Superior temporal gyrus (tissue), 1 donor: ENCODE data around the gene PEMT.

Experiments used
- DNase-seq: peaks from one replicate; pipeline ENCODE4 v3.0.0-alpha.2; 2016; ENCODE audit errors: extremely low spot score

The PEMT gene

DNA sequence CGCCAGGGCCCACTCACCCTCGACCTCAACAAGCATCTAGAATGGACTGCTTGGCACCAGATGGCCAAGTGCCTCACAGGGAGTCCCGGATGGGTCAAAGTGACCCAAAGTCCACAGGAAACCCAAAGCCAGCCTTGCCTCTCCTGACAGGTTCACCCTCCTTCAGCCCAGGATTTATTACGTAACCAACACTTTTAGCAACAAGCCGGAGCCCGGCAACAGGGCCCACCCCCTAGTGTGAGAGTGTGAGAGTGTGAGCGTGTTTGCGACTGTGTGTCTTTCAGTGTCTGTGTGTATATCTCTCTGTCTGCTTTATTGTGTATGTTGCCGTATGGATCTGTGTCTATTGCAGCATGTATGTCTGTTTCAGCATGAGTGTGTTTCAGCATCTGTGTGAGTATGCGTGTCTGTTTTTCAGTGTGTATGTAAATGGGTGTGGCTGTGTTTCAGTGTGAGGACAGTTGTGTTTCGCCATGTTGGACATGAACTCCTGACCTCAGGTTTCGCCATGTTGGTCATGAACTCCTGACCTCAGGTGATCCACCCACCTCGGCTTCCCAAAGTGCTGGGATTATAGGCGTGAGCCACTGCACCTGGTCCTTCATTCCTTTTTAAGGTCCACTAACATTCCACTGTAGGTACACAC lies 13.7 kb upstream of the PEMT start:
- no peak for DNase-seq

DNA sequence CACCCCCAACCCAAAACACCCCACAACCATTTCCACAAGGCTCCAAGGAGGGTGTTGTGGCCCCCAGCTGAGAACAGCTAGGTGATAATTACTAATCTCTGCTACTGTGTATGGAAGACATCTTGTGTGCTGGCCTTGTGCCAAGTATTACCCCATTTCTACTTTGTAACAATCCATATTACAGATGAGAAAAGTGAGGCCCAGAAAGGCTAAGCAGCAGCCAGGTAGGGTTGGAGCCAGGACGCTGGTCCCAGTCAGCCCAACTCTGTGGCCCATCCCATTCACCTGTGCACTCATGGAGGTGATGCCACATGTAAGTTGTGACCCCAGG lies 12.4 kb upstream of the PEMT start:
- DNase-seq: no peak

DNA sequence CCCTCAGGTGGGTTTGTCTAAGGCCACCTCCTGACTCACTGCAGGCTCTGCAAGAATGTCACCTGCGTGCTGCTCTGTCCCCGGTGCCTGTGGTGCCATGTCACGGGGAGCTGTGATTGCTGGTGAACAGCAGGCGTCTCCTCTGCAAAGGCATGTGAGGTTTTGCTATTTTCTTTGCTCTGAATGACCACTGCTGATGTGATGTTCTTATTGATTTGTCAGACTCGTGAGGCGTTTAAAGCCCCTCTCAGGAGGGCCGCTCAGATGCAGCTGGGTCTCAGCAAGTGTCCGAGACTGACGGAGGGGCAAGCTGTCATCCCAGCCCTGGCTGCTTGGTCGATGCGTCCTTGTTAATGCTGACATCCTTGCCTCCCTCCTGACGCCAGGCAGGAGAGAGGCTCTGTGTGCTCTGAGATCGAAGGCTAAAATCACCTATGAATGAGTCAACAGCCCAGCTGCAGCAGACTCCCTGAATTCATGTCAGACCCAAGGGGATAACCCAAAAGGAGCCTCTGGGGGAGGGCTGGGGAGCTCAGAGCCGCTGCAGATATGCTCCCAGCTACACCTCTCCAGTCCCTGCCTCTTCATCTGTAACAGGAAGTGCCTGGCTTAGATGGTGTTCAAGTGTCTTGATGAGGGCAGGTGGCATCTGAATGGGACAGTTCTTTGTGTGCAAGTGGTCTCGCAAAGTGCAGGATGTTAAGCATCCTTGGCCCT lies 11.8 kb upstream of the PEMT start:
- no peak for DNase-seq

DNA sequence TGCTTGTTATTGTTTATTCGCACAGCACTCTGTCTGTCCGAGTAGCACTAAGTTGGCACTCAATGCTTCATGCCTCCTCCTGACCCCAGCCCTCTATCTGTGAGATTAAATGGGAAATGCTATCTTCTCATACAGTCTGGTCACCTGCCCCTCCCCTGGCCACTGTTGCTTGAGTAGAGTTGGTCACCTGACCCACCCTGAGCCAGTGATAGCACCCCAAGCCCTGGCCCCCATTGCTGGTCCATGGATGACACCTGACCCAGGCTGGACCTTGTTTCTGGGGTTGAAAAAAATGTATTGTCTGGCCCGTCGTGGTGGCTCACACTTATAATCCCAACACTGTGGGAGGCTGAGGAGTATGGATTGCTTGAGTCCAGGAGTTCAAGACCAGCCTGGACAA lies 8.5 kb upstream of the PEMT start:
- DNase-seq: no peak

DNA sequence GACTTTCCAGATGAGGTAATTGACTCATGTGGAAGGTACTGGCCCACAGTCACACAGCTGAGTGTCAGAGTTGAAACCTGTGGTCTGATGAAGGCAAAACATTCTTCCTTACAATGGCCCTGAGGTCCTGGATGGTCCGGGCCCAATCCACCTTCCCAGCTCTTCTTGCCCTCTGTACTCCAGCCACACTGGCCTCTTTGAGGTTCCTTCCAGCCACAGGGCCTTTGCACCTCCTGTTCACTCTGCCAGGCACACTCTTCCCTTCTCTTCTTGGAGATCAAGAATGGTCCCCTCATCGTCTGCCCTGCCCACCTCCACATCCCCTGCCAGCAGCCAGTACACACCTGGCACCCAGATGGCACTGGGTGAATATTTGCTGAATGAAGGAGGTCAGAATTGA lies 6.5 kb upstream of the PEMT start:
- no peak for DNase-seq

DNA sequence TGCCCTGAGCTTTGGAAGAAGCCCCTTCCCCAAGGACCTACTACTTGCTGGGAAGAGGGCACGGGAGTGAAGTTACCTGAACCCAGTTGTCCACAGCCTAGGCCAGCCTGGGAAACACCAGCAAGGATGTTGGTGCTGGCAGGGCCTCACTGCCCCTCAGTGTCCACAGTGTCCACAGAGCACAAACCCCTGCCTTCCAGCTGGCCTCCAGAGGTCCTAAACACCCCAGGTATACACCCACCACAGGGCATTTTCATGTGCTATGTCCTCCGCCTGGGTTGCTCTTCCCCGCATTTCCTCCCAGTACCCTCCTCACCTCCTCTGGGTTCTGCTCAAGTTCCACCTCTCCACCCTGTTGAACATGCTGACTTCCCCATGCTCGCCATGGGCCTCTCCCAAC lies 4.2 kb upstream of the PEMT start:
- DNase-seq: no peak

DNA sequence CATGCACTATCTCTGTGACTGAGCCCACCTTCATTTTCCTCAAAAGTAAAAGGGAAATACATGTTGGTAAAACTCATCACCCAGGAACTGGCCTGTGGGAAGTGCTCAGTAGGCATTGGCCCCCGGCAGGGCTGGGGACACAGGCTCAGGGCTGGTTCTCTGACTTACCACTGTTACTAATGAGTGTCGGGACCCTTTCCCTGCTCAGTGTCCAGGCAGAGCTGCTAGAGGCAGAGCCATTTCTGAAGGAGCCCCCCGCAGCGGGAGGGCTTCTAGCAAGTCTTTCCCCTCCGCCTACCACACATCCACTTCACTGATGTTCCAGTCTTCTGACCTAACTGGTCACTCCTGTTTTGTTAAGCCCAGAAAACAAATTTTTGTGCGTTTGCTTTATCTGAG lies 1.7 kb upstream of the PEMT start:
- DNase-seq: no peak

DNA sequence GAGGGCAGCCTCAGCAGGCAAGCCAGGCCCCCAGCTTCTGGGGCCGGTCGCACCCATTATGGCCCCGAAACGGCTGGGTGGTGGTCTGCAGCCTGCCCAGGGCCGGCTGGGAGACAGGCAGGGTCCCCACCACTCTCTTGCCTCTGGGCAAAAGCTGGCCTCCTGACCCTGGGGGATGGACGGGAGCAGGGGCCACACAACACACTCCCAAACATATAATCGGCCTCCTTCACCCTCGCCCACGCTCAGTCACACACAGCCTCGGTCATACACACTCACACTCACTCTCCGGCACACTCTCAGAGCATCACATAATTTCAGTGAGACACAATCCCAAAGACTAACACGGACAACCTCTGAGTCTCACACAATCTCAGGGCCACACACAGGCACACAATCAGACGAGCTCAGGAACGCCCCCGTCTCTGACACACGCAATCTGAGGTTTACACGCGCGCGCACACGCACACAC lies 589 bp downstream of the PEMT start:
- no peak for DNase-seq

DNA sequence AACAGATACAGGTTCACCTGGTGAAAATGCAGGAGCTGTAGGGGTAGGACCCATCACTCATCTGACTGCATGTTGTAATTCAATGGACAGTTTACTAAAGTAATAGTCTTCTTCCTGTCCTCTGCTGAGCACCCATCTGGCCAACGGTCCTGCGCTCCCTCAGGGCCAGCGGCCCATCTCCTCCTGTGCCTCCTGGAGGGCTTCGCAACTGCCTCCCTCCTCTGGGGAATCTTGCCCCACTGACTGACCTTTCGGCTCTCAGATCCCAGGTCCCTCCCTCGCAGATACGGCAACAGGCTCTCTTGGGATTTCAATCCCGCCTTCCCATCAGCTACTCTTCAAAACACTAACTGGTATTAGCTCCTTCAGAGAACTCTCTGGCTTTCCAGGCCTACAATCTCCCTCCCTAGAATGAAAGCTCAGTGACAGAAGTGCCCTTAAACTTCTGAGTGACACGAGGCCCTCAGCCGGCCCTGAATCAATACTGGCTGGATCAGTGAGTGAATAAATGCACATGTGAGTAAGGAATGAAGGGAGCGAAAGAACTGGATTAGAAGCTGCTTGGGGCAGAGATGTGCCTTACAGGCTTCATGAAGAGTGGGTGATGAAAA lies 1.3 kb downstream of the PEMT start:
- DNase-seq: no peak

DNA sequence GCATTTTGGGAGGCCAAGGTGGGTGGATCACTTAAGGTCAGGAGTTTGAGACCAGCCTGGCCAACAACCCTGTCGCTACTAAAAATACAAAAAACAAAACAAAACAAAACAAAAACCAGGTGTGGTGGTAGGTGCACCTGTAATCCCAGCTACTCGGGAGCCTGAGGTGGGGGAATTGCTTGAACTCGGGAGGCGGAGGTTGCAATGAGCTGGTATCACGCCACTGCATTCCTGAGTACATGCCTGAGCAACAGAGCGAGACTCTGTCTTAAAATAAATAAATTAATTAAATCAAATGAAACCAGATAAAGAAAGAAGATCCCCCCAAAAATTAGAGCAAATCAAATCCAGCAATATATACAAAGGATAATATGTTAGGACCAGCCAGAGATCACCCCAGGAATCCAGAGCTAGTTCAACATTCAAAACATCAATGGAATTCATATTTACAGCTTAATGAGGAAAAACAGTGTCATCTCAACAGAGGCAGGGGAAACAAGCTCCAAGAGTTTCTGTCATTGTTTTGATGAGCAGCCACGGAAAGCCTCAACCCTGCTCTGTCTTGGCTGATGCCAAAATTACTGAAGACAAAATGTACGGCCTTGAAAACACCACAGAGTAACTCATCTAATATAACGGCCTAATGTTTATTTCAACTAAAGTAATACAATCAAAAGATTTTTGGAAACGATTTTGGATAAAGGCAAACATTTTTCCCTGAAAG lies 3.7 kb downstream of the PEMT start:
- DNase-seq: no peak

DNA sequence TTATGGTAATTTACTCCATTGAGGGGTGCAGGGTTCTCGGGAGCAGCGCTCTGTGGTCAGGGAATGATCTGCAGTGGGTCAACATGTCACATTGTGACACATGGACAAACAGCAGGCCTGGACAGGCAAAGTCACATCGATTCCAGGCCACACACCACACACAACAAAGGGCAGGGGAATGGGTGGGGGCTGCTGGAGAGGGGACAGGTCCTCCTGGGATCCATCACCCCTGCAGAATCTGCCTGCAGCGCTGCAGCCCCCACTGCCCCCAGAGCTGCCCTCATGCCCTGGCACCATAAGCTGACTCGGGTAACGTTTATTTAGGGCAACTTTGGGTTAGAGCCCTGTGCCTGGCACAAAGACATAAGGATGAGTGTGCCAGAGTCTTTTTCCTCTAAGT lies 9.1 kb downstream of the PEMT start:
- no peak for DNase-seq

DNA sequence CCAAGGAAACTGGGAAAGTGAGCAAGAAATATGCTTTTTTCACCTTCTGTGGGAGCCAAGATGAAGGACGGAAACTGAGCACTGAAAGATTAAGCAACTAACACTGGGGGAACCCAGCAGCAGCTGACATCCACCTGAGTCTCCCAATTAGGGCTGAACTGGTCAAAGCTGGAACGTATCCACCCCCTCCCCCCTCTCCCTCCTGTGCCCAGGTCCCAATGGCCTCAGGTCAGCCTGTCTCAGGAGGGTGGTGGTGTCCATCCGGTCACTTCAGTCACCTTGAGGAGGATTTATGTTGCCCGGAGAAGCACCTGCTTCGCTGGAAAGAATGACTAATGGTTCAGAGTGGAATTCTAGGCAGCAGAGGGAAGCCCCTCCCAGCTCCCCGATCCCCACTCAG lies 10.0 kb downstream of the PEMT start:
- no peak for DNase-seq

DNA sequence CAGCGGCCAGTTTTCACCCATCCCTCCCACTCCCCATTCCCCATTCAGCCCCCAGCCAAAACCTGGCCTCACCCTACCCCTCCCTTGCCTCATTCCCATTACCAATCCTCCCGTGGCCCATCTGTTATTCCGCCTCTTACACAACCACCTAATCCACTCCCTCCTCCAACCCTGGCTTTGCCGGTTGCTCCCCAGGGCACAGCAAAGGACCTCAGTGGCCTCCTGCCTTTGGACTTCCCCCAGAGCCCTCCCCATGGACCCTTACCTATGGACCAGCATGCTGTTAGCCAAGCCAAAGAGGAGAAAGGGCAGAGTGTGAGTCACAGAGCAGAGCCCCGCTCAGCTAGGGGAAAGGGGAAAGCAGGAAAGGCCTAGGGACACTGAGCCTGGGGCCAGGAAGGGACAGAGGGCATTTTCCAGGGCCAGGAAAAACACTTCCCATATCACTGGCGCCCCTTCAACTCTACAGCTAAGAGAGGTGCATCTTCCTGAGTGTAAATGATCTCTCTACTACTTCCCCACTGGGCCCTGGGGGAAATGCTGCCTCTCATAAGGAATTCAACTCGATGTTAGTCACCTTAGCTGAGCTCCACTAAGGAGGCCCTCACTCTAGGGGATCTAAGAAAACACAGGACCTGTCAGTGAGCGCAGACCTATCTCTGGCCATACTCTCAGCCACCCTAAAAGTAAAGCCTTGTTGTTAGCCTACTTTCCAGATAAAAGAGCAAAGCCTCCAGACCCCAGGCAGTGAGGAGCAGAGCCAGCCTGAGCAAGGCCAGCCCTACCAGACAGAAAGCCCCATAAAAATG lies 10.6 kb downstream of the PEMT start:
- DNase-seq: no peak

DNA sequence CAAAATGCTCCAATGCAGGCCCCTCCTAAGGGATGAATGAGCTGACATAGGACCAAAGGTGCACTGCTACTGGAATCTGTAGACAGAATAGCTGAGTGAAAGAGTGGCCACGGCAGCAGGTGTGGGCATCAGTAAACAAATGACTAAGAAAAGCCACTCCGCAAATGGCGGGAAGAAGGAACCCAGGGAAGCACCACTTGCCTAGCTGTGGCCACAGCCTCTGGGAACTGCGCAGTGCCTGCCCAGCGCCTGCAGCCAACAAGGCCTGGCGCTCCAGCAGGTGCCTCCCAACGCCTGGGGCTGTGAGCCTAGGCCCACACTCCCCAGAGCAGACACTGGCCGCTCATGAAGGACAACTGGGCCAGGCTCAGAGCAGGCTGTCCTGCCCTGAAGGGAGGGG lies 11.8 kb downstream of the PEMT start:
- DNase-seq: no peak

DNA sequence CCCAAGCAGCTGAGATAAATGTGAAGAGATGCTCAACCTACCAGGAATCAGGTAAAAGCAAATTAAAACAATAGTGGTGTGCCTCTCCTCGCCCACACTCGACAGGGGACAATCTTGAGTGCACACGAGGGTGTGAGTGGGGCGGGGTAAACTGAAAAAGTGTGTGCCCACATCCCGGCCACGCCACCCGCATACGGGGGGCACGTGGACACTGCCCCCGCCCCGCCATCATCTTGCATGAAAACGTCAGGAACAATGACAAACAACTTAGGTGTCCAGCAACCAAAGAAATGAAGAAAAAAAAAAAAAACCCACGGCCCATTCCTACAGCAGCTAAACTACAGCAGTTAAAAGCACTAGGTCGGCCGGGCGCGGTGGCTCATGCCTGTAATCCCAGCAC lies 14.1 kb downstream of the PEMT start:
- DNase-seq: no peak

DNA sequence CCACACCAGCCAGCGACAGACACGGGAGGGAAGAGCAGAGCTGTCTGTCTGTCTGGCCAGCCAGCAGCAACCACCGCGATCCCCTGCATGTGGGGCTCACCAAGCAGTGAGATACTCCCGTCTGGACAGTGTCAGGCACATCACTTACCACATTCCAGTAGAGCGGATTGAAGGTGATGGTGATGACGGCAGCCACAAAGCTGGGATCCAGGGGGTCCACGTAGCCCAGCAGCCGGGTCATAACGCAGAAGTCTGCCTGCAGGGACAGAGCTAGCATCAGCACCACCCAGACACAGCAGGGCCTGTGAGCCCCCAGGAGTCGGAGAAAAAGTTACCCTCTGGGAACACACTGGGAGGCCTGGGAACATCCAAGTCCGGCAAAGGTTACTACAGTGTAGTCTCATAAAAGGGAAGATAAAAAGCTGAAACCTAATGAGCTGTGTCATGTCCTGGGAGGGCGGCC lies 14.7 kb downstream of the PEMT start:
- DNase-seq: no peak

DNA sequence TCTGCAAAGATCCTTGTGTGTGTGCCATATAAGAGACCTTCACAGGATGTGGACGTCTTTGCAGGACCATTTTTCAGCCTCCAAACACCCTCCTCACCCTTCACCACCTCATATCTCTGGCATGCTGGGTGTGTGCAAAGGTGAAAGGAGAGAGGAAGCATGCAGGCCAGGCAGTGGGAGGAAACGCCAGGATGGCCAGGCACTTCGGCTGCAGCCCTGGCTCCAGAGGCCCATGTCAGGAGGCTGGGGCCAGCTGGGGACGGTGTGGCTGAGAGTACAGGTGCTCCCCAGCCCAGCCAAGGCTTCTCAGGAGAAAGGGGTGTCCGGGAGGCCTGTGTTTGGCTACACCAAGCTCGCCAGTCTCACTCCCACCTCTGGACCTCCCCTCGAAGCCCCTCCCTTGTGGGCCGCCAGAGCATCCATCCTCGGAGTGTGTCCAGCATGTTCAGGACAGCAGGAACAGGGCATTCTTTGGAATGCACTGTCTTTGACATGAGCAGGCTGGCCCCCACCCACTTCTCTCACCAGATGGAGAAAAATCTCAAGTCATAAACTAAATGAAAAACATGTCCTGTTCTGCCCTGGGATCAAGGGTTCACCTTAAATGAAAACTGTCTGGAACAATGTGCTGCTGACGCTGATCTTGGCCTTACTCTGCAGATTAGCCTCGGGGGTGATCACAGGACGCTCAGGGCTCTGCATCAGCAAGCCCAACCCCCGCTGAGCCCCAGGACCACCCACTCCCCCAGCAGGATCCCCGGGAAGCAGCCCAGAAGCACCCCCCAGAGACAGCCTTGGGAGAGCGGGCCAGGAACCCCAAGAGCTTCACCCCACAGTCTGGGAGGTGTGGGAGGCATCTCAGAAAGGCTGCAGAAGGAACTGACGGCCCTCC lies 15.9 kb downstream of the PEMT start:
- DNase-seq: no peak

DNA sequence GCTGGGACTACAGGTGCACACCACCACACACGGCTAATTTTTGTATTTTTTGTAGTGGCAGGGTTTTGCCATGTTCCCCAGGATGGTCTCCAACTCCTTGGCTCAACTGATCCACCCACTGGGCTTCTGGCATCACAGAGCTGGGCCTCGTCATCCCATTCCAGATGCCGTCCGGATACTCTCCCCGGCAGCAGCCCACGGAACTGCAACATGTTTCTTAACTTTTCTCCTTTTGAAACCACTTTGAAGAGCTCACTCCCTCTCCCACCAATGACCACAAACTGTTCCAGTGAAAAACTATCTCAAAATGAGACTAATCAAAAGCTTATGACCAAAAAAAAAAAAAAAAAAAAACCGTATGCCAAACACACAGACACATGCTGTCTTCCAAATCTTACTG lies 17.6 kb downstream of the PEMT start:
- no peak for DNase-seq

DNA sequence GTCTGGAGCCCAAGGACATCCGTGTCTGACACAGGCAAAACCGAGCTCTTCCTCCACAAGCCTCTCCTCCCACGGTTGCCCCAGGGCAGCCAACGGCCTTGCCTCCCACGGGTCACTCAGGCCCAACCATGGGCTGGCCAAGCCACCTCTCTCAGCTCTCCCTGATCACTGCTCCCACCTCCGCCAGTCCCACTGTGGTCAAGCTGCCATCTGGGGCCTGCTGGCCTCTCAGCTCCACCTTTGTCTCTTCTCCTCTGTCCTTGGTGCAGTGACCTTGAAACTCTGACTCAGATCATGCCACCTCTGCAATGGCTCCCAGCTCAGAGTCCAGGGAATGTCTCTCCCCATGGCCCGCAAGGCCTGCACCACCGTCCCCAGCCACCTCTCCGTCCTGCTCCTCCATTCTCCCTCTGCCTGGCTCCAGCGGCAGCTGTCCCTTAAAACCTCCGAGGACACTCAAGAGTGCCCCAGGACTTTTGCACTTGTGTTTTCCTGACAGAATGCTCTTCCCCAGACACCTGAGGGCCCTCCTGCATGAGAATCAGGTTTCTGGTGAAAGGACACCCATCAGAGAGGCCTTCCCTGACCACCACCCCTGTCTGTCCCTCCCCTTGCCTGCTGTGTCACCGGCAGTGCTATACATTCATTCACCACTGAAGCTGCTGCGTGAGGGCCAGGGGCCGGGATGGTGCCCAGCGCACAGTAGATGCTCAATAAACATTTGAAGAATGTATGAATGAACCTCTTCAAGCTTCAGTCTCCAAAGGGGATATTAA lies 19.3 kb downstream of the PEMT start:
- no peak for DNase-seq
